ENCODE data around the gene RNASE11. TPM values are rescaled to one million over a fixed set of nuclear protein-coding genes. Genes with fewer than 3 reads are reported as not detected.

Gene RNASE11
- total RNA-seq, 1 experiment from 2014 or later, result not detected

DNA sequence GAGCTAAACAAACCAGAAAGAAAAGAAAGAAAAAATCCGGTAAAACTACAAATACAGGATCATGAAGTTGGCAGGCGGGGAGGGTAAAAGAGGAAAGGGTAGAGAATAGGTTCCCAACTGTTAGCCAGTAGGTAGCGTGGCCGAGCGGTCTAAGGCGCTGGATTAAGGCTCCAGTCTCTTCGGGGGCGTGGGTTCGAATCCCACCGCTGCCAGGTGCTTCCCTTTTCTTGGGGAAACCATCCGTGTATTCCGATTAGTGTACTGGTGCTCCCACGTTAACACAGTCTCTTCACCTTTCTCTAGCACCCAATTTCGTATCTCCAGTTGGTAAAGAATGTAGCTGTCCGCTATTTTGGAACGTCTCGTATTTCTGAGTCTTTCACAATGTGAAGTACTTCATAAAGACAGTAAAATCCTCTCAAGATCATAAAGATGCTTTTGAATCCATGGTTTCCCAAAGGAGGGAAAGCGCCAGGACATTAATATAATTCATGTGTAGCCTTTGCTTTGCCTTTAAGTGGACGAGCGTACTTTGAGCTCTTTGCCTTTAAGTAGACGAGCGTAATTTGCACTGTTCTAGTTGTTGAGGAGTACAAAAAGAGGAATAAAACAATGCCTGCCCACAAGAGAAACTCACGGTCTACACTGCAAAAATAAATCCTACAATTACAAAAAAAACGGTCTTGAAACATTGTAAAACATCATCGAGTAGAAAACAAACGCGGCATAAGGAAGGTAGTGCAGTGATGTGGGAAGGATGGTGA is 22.4 kb upstream of the RNASE11 start:
- no peak overlapping the region for H3K27ac Mint-ChIP-seq (ENCODE audit: unreplicated experiment)
- no peaks in the 10 kb centered on the region for H3K4me1 ChIP-seq
- no peaks in the 10 kb centered on the region for H3K36me3 Mint-ChIP-seq (ENCODE audit: insufficient read depth, unreplicated experiment)
- no peak for TF ChIP-seq CTCF (IDR thresholded peaks at IDR 0.05; ENCODE audit: insufficient read depth in 1 of 2, low read depth in 1 of 2, low read length in 1 of 2, severe bottlenecking in 1 of 2, unreplicated experiment in 1 of 2)
- no peaks in the 10 kb centered on the region for H3K27me3 Mint-ChIP-seq (ENCODE audit: insufficient read depth, unreplicated experiment)
- ChIA-PET CTCF (interaction anchor here (0.5 to 2.5 kb wide), 9 partner anchors 18 to 267 kb away, joined by 3 to 8 read pairs (median 3); partner anchors contain the start of genes PARP2 and RNASE12), POLR2A (interaction anchor here (0.5 kb wide), 1 partner anchor 77 kb away, joined by 3 read pairs; no protein-coding TSS in a partner anchor)
- H3K4me3 Mint-ChIP-seq (ENCODE audit: unreplicated experiment), result no peak overlapping the region
- intact Hi-C loops (cut with micrococcal nuclease; ENCODE audit: unreplicated experiment), result no loop called here
- peak; percentile 85 to 88 for DNase-seq
- H3K36me3 ChIP-seq (ENCODE audit: control insufficient read depth, insufficient read depth, low read length), result no peaks in the 10 kb centered on the region
- no peaks in the 10 kb centered on the region for H3K27me3 ChIP-seq (replicated peaks; ENCODE audit: control insufficient read depth, insufficient read depth, low read length)
- peaks cover 14% of the 10 kb centered on the region for H3K4me1 Mint-ChIP-seq (ENCODE audit: low read depth, unreplicated experiment)
- H3K9me3 Mint-ChIP-seq (ENCODE audit: unreplicated experiment), result no peaks in the 10 kb centered on the region
- H3K9me3 ChIP-seq, result no peaks in the 10 kb centered on the region
- H3K4me3 ChIP-seq (ENCODE audit: low read depth, low read length), result peak overlapping the region; percentile 96
- BruUV-seq (replicated peaks), result no TSS peak

DNA sequence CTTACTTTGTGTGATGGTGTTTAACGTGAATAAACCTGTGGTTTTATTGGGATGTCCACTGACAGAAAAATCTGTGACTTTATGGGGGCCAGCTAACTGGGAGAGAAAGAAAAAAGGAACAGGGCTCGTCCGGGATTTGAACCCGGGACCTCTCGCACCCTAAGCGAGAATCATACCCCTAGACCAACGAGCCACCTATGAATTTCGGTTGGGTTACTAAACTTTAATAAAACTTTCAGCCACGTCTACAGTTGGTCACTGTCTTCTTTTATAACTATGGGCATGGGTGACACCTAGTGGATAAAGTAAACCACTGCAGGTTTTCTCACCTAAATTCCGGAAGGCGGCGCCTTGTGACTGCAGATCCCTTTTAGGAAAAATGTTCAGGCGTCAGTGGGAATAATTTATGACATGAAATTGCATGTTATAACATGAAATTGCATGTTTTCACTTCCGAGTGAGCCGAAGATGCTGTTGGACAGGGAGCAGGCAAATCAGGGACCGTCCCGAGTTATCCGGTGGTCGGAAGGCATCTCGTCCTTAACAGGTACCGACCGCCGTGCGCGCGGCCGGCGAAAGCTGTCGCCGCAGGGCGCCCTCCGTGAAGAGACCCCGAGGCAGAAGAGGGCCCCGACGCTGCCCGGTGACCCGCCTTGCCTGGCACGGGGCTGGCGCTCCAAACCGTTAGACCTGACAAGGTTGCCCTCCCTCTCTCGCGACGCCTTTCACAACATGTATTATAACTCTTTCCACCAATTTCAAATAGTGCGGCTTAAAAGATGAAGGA is 21.6 kb upstream of the RNASE11 start:
- H3K9me3 Mint-ChIP-seq (ENCODE audit: unreplicated experiment), result no peaks in the 10 kb centered on the region
- H3K27ac Mint-ChIP-seq (ENCODE audit: unreplicated experiment), result no peak overlapping the region
- no peaks in the 10 kb centered on the region for H3K4me1 ChIP-seq
- no peaks in the 10 kb centered on the region for H3K27me3 Mint-ChIP-seq (ENCODE audit: insufficient read depth, unreplicated experiment)
- POLR2A ChIA-PET, result no interaction called here
- BruUV-seq (replicated peaks), result no TSS peak
- TF ChIP-seq CTCF (IDR thresholded peaks at IDR 0.05; ENCODE audit: insufficient read depth in 1 of 2, low read depth in 1 of 2, low read length in 1 of 2, severe bottlenecking in 1 of 2, unreplicated experiment in 1 of 2), result peak; percentile 93 to 98
- intact Hi-C loops (cut with micrococcal nuclease; ENCODE audit: unreplicated experiment), result loop anchor here (1.0 kb wide), 4 partner anchors 148 to 282 kb away; partner anchors contain the start of genes APEX1 and PIP4P1
- peaks cover 6% of the 10 kb centered on the region for H3K4me1 Mint-ChIP-seq (ENCODE audit: low read depth, unreplicated experiment)
- H3K9me3 ChIP-seq, result no peaks in the 10 kb centered on the region
- H3K36me3 Mint-ChIP-seq (ENCODE audit: insufficient read depth, unreplicated experiment), result no peaks in the 10 kb centered on the region
- no peaks in the 10 kb centered on the region for H3K27me3 ChIP-seq (replicated peaks; ENCODE audit: control insufficient read depth, insufficient read depth, low read length)
- peak overlapping the region; percentile 96 for H3K4me3 ChIP-seq (ENCODE audit: low read depth, low read length)
- CTCF ChIA-PET, result interaction anchor here (0.6 to 2.5 kb wide), 8 partner anchors 19 to 266 kb away, joined by 3 to 8 read pairs (median 4); partner anchors contain the start of genes PARP2 and RNASE12
- H3K4me3 Mint-ChIP-seq (ENCODE audit: unreplicated experiment), result no peak overlapping the region
- peak; percentile 71 to 82 for DNase-seq
- H3K36me3 ChIP-seq (ENCODE audit: control insufficient read depth, insufficient read depth, low read length), result no peaks in the 10 kb centered on the region

- intact Hi-C loops (cut with micrococcal nuclease; ENCODE audit: unreplicated experiment), result loop anchor here (1.0 kb wide), 4 partner anchors 147 to 281 kb away; partner anchors contain the start of genes APEX1 and PIP4P1
- H3K9me3 ChIP-seq, result no peaks in the 10 kb centered on the region
- Mint-ChIP-seq H3K27me3 (ENCODE audit: insufficient read depth, unreplicated experiment) (no peaks in the 10 kb centered on the region), H3K4me1 (ENCODE audit: low read depth, unreplicated experiment) (peaks cover 6% of the 10 kb centered on the region), H3K27ac (ENCODE audit: unreplicated experiment) (no peak overlapping the region), H3K9me3 (ENCODE audit: unreplicated experiment) (no peaks in the 10 kb centered on the region), H3K36me3 (ENCODE audit: insufficient read depth, unreplicated experiment) (no peaks in the 10 kb centered on the region), H3K4me3 (ENCODE audit: unreplicated experiment) (peak overlapping the region; percentile 48)
- DNase-seq, result no peak
- CTCF ChIA-PET, result interaction anchor here (0.6 to 2.5 kb wide), 3 partner anchors 57 to 82 kb away, joined by 3 to 7 read pairs (median 7); no protein-coding TSS in a partner anchor
- H3K27me3 ChIP-seq (replicated peaks; ENCODE audit: control insufficient read depth, insufficient read depth, low read length), result no peaks in the 10 kb centered on the region
- no peak overlapping the region for H3K4me3 ChIP-seq (ENCODE audit: low read depth, low read length)
- BruUV-seq (replicated peaks), result no TSS peak
- POLR2A ChIA-PET, result no interaction called here
- H3K4me1 ChIP-seq, result no peaks in the 10 kb centered on the region
- no peak for TF ChIP-seq CTCF (IDR thresholded peaks at IDR 0.05; ENCODE audit: insufficient read depth in 1 of 2, low read depth in 1 of 2, low read length in 1 of 2, severe bottlenecking in 1 of 2, unreplicated experiment in 1 of 2)
- no peaks in the 10 kb centered on the region for H3K36me3 ChIP-seq (ENCODE audit: control insufficient read depth, insufficient read depth, low read length)
Observed at GRCh38 chr14:20608383-20609110, 20.7 kb upstream of the RNASE11 start.

All from Caco-2 (cell line).